Tibial nerve (tissue), 4 donors: ENCODE results near the gene SYNRG. TPM values are rescaled to one million over a fixed set of nuclear protein-coding genes. Genes with fewer than 3 reads are reported as not detected.

ENCODE experiments used
- DNase-seq, 2 donors: peaks; one replicate each; pipeline ENCODE4 v3.0.0-alpha.2; 2019; ENCODE audit warnings: low spot score in 2 of 2
- H3K27ac ChIP-seq, 4 donors: fragments of 200-600 bp; sonication (generic) in 3 of 4; one replicate each; pipeline ENCODE4 v1.5.1; 2017 to 2019; ENCODE audit warnings: mild to moderate bottlenecking in 1 of 4
- H3K27me3 ChIP-seq, 2 donors: fragments of 200-600 bp; sonication (generic) in 1 of 2; one replicate each; pipeline versions ENCODE4 v1.5.1 to v1.6.0; 2017 to 2019
- H3K36me3 ChIP-seq, 3 donors: fragments of 200-600 bp; sonication (generic); one replicate each; pipeline ENCODE4 v1.5.1; 2018 to 2019
- H3K4me1 ChIP-seq, 4 donors: fragments of 200-600 bp; sonication (generic) in 3 of 4; one replicate each; pipeline ENCODE4 v1.5.1; 2017 to 2019
- H3K4me3 ChIP-seq, 4 donors: fragments of 200-600 bp; sonication (generic) in 3 of 4; one replicate each; pipeline ENCODE4 v1.5.1; 2017 to 2019; ENCODE audit warnings: mild to moderate bottlenecking in 1 of 4, moderate library complexity in 1 of 4
- H3K9me3 ChIP-seq, 4 donors: fragments of 200-600 bp; sonication (generic) in 3 of 4; one replicate each; pipeline ENCODE4 v1.5.1; 2017 to 2019
- EP300 ChIP-seq, 2 donors: sonication (generic); formaldehyde crosslinking; IDR thresholded peaks; one replicate each; pipeline ENCODE4 v1.6.1; 2017; ENCODE audit warnings: antibody characterized with exemption in 2 of 2, mild to moderate bottlenecking in 1 of 2
- POLR2A ChIP-seq, 2 donors: fragments of 450-650 bp; IDR thresholded peaks; one replicate each; pipeline ENCODE4 v1.6.1; 2017; ENCODE audit warnings: antibody characterized with exemption in 2 of 2, mild to moderate bottlenecking in 2 of 2, moderate library complexity in 2 of 2
- WGBS, 2 donors: methylation state at CpG; one replicate each; pipeline ENCODE4 v1.1.5; 2018; 5-methylcytosine and 5-hydroxymethylcytosine counted together
- total RNA-seq, 4 donors: library from RNA; depleted of rRNA; stranded (reverse); fragments of >200 nt; gene quantifications; one replicate each; pipeline ENCODE4 v1.1.0, GENCODE V29; 2016
- TF ChIP-seq, protein P1 (sequence below), 5 experiments: fragments of 200-600 bp in 3 of 5; fragments of 450-650 bp in 2 of 5; sonication (generic) in 3 of 5; IDR thresholded peaks; one replicate each; pipeline ENCODE4 v1.5.1; 2016 to 2019; ENCODE audit warnings: antibody characterized with exemption in 5 of 5, mild to moderate bottlenecking in 3 of 5, moderate library complexity in 2 of 5

The SYNRG gene, protein sequence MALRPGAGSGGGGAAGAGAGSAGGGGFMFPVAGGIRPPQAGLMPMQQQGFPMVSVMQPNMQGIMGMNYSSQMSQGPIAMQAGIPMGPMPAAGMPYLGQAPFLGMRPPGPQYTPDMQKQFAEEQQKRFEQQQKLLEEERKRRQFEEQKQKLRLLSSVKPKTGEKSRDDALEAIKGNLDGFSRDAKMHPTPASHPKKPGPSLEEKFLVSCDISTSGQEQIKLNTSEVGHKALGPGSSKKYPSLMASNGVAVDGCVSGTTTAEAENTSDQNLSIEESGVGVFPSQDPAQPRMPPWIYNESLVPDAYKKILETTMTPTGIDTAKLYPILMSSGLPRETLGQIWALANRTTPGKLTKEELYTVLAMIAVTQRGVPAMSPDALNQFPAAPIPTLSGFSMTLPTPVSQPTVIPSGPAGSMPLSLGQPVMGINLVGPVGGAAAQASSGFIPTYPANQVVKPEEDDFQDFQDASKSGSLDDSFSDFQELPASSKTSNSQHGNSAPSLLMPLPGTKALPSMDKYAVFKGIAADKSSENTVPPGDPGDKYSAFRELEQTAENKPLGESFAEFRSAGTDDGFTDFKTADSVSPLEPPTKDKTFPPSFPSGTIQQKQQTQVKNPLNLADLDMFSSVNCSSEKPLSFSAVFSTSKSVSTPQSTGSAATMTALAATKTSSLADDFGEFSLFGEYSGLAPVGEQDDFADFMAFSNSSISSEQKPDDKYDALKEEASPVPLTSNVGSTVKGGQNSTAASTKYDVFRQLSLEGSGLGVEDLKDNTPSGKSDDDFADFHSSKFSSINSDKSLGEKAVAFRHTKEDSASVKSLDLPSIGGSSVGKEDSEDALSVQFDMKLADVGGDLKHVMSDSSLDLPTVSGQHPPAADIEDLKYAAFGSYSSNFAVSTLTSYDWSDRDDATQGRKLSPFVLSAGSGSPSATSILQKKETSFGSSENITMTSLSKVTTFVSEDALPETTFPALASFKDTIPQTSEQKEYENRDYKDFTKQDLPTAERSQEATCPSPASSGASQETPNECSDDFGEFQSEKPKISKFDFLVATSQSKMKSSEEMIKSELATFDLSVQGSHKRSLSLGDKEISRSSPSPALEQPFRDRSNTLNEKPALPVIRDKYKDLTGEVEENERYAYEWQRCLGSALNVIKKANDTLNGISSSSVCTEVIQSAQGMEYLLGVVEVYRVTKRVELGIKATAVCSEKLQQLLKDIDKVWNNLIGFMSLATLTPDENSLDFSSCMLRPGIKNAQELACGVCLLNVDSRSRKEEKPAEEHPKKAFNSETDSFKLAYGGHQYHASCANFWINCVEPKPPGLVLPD (N-terminal part only)
- total RNA-seq: 10 to 100 TPM; 26.8 to 42.3 (median 31.1) TPM

DNA sequence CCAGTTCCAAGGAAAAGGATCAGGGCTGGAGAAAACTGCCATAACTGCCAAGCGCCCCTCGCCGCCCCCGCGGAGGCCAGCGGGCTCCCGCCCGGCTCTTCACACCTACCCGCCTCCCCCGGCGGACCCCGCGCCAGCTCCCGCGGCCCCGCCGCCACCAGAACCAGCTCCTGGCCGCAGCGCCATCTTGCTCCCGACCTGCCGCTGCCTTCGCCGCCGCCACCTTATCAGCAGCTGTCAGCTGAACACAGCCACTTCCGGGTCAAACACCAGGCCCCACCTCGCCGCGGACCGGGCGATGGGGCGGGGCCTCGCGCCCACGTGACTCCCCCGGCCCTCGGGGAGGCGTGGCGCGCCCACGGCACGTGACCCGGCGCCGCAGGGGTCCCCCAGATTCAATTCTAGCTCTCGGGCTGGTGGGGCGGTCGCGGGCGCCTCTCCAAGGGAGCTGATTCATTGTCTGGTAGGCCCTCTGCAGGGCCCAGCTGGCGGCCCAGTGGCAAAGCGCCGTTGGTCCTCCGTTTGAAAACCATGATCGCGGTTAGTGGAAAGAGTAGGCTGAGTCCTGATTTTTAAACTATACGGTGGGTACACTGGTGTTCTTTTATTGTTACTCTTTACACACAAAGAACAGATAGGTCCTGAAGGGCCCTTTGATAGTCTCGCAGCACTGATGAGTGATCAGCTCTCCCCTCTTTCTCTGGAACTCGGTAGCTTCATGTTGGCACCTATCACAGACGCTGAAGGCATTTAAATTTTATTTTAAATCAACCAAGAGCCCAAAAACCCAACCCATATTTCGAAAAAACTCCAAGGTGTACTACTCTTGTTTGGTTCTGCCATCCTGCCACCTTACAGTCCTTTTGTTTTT, at the start of gene SYNRG:
TSS of gene SYNRG (minus strand) at position 249 of the 871 bp plus-strand sequence. CDS start at position 186, 63 bp downstream.
- Histone ChIP-seq H3K4me1 (peaks cover 0 to 26% (median 16%) of the 10 kb centered on the region in 4 donors), H3K27ac (peak within 1 kb of the TSS; percentile 87 to 97 (median 93)), H3K4me3 (peak within 1 kb of the TSS; percentile 78 to 98 (median 93)), H3K27me3 (no peaks in the 10 kb centered on the region), H3K9me3 (no peaks in the 10 kb centered on the region), H3K36me3 (peaks cover 0 to 23% (median 0%) of the 10 kb centered on the region in 3 donors)
- TF ChIP-seq EP300 (IDR thresholded peaks at IDR 0.05) (peak; percentile 38 to 88), POLR2A (IDR thresholded peaks at IDR 0.05) (peak; percentile 5 to 85)
- TF ChIP-seq, protein P1, sequence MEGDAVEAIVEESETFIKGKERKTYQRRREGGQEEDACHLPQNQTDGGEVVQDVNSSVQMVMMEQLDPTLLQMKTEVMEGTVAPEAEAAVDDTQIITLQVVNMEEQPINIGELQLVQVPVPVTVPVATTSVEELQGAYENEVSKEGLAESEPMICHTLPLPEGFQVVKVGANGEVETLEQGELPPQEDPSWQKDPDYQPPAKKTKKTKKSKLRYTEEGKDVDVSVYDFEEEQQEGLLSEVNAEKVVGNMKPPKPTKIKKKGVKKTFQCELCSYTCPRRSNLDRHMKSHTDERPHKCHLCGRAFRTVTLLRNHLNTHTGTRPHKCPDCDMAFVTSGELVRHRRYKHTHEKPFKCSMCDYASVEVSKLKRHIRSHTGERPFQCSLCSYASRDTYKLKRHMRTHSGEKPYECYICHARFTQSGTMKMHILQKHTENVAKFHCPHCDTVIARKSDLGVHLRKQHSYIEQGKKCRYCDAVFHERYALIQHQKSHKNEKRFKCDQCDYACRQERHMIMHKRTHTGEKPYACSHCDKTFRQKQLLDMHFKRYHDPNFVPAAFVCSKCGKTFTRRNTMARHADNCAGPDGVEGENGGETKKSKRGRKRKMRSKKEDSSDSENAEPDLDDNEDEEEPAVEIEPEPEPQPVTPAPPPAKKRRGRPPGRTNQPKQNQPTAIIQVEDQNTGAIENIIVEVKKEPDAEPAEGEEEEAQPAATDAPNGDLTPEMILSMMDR (IDR thresholded peaks at IDR 0.05): peak in 4 of 5 experiments; percentile 32 to 65 (median 54)
- peak; percentile 85 to 86 for DNase-seq
- 4 to 5% methylated on average over 20 to 32 of the region's 60 CpGs for WGBS, 2 donors

DNA sequence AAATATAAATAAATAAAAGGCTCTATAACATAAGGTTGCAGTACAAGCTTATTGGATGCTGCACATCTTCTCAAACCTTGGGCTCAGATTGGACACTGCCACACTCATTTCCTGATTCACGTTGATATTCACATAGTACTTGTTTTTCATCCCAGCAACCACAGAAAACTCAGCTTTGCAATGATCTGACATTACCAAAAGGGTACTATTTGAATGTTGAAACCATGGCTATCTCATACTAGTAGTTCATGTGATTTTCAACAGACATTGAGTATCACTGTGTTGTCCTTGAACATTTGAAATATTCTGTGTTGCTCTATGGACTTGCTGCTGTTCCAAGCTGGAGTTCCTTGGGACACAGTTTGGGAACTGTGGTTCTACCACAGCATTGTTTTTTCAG, 48.0 kb upstream of the SYNRG start:
- DNase-seq: no peak
- Histone ChIP-seq H3K4me3 (no peak overlapping the region), H3K36me3 (no peaks in the 10 kb centered on the region), H3K27me3 (peaks cover 0 to 17% of the 10 kb centered on the region in 2 donors), H3K9me3 (no peaks in the 10 kb centered on the region), H3K4me1 (no peaks in the 10 kb centered on the region), H3K27ac (no peak overlapping the region)
- 81 to 87% methylated on average over 1 of the region's 1 CpG for WGBS, 2 donors
- TF ChIP-seq, protein P1 (IDR thresholded peaks at IDR 0.05): no peak
- no peak for TF ChIP-seq EP300 (IDR thresholded peaks at IDR 0.05)
- no peak for TF ChIP-seq POLR2A (IDR thresholded peaks at IDR 0.05)

DNA sequence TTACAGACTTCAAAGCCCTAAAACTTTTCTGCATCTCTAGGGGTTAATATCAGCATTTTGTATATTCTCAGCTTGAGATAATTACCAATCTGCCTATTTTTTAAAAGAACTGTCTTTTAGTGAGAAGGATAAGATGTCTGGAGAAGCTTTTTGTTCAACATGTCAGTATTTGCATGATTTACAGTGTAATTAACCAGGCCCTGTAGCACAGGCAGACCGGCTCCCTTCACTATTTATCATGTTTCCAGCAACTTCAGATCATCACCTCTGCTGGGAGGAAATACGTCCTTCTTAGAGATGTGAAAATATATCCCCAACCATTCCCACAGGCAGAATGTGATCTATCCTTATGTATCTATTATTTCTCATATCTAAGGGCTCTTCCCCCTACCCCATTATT, 42.6 kb upstream of the SYNRG start:
- TF ChIP-seq EP300 (IDR thresholded peaks at IDR 0.05): no peak
- TF ChIP-seq POLR2A (IDR thresholded peaks at IDR 0.05): no peak
- TF ChIP-seq, protein P1 (IDR thresholded peaks at IDR 0.05): no peak
- no peak overlapping the region for H3K27ac ChIP-seq
- H3K36me3 ChIP-seq: no peaks in the 10 kb centered on the region
- H3K4me1 ChIP-seq: no peaks in the 10 kb centered on the region
- 38 to 42% methylated on average over 2 of the region's 2 CpGs for WGBS, 2 donors
- no peak overlapping the region for H3K4me3 ChIP-seq
- peaks cover 0 to 32% of the 10 kb centered on the region in 2 donors for H3K27me3 ChIP-seq
- DNase-seq: no peak
- H3K9me3 ChIP-seq: no peaks in the 10 kb centered on the region

DNA sequence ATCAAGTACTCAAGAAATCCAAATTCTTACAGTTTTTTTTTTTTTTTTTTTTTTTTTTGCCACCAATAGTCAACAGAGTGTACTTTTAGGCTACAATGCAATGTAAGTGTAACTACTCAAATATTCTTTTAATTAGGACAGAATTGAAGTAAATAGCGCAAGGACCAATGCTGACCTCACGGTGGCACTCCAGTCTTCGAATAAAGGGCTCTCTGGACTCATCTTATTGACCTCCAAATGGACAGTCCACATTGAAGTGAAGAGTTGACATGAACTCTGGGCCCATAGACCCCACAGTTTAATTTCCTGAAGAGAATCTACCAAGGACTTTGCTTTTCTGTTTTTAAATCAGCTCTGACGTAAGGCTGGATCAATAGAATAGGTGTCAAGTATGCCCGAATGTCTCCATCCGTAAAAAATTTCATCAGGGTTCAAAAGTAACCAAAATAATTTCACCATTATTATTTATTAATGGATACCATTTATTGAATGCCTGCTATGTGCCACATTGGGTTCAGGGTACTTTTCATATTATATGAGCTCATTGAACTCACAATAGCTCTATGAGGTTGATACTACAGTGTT, 41.3 kb upstream of the SYNRG start:
- no peaks in the 10 kb centered on the region for H3K4me1 ChIP-seq
- DNase-seq: no peak
- no peaks in the 10 kb centered on the region for H3K36me3 ChIP-seq
- no peak overlapping the region for H3K4me3 ChIP-seq
- WGBS, 2 donors: 51 to 53% methylated on average over 6 of the region's 6 CpGs
- no peaks in the 10 kb centered on the region for H3K9me3 ChIP-seq
- no peak for TF ChIP-seq POLR2A (IDR thresholded peaks at IDR 0.05)
- TF ChIP-seq, protein P1 (IDR thresholded peaks at IDR 0.05): no peak
- TF ChIP-seq EP300 (IDR thresholded peaks at IDR 0.05): no peak
- peaks cover 0 to 32% of the 10 kb centered on the region in 2 donors for H3K27me3 ChIP-seq
- H3K27ac ChIP-seq: no peak overlapping the region
